ENCODE data around the gene FBN3.
"Not testable (repeated sequence)": the region's sequence is repeated elsewhere in the genome, so short reads cannot be mapped to it uniquely, and the experiment has no call there.

Gene FBN3

GRCh38 chr19:8033287-8034177 is 115.9 kb downstream of the FBN3 start:
- not testable (repeated sequence) for H3K4me1 ChIP-seq (ENCODE audit: control insufficient read depth, low read depth, low read length); H2BK5ac ChIP-seq (ENCODE audit: low read length)

DNA sequence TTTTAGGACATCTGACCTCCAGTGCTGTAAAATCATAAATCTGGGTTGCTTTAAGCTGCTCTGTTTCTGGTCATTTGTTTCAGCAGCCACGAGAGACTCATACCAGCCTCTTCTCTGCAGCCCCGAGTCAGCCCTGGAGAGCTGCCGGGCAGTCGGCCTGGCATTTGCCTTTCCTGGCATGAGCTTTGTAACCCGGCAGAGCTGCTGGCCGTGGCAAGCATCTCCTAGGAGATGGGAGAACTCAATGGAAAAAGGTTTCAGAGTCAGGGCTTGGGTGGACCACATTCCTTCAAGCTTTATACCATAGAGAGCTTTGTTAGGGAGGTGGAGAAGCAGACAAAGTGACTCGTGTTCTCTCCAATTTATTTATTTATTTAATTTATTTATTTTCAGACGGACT is 118.4 kb downstream of the FBN3 start:
- Histone ChIP-seq H3K79me1 (ENCODE audit: low read length) (no peaks in the 10 kb centered on the region), H3K4me1 (ENCODE audit: control insufficient read depth, low read depth, low read length) (no peaks in the 10 kb centered on the region), H3K9ac (ENCODE audit: low read length) (no peak overlapping the region), H2BK120ac (ENCODE audit: low read depth, low read length) (no peak overlapping the region), H2BK5ac (ENCODE audit: low read length) (no peak overlapping the region), H3K36me3 (ENCODE audit: control insufficient read depth, insufficient read depth, low read length) (no peaks in the 10 kb centered on the region), H3K4me2 (ENCODE audit: low read length) (no peak overlapping the region), H3K4ac (ENCODE audit: low read depth, low read length) (no peak overlapping the region), H3K18ac (ENCODE audit: low read length) (no peak overlapping the region), H4K5ac (ENCODE audit: low read length) (no peak overlapping the region), H3K56ac (ENCODE audit: low read length) (no peak overlapping the region), H3K79me2 (ENCODE audit: control insufficient read depth, insufficient read depth, low read length) (no peaks in the 10 kb centered on the region), H2BK15ac (replicated peaks; ENCODE audit: low read depth) (no peak overlapping the region), H3K27ac (ENCODE audit: low read depth, low read length) (no peak overlapping the region), H3K23ac (ENCODE audit: low read length) (no peak overlapping the region), H3K4me3 (ENCODE audit: low read length) (no peak overlapping the region), H2AK5ac (ENCODE audit: low read length) (no peak overlapping the region), H4K8ac (ENCODE audit: low read depth, low read length) (no peak overlapping the region), H3K27me3 (ENCODE audit: insufficient read depth, low read length, poor library complexity) (no peaks in the 10 kb centered on the region)
- WGBS (ENCODE audit: extremely low coverage, insufficient coverage, low lambda C conversion rate), result no CpG with 5 or more reads among the region's 8 CpGs
- DNase-seq, result no peak

More at GRCh38 chr19:8033287-8034177, 115.9 kb downstream of the FBN3 start:
- H3K4me2 ChIP-seq (ENCODE audit: low read length); H3K4ac ChIP-seq (ENCODE audit: low read depth, low read length); H3K9ac ChIP-seq (ENCODE audit: low read length); H2AK5ac ChIP-seq (ENCODE audit: low read length); H3K4me3 ChIP-seq (ENCODE audit: low read length); H3K23ac ChIP-seq (ENCODE audit: low read length); H2BK15ac ChIP-seq (replicated peaks; ENCODE audit: low read depth); H3K27me3 ChIP-seq (ENCODE audit: insufficient read depth, low read length, poor library complexity); H3K36me3 ChIP-seq (ENCODE audit: control insufficient read depth, insufficient read depth, low read length); H3K79me2 ChIP-seq (ENCODE audit: control insufficient read depth, insufficient read depth, low read length); H4K5ac ChIP-seq (ENCODE audit: low read length); H3K79me1 ChIP-seq (ENCODE audit: low read length); H3K18ac ChIP-seq (ENCODE audit: low read length); H2BK120ac ChIP-seq (ENCODE audit: low read depth, low read length); H4K8ac ChIP-seq (ENCODE audit: low read depth, low read length): not testable (repeated sequence)
- peak; percentile 38 for DNase-seq
- peak overlapping the region; percentile 79 for H3K56ac ChIP-seq (ENCODE audit: low read length)
- peak overlapping the region; percentile 72 for H3K27ac ChIP-seq (ENCODE audit: low read depth, low read length)
- WGBS (ENCODE audit: extremely low coverage, insufficient coverage, low lambda C conversion rate), result no CpG with 5 or more reads among the region's 22 CpGs

GRCh38 chr19:8028951-8029491 is 120.4 kb downstream of the FBN3 start:
- no CpG with 5 or more reads among the region's 12 CpGs for WGBS (ENCODE audit: extremely low coverage, insufficient coverage, low lambda C conversion rate)
- H3K9ac ChIP-seq (ENCODE audit: low read length), result no peak overlapping the region
- peak overlapping the region; percentile 25 for H3K27ac ChIP-seq (ENCODE audit: low read depth, low read length)
- no peaks in the 10 kb centered on the region for H3K36me3 ChIP-seq (ENCODE audit: control insufficient read depth, insufficient read depth, low read length)
- no peak overlapping the region for H3K18ac ChIP-seq (ENCODE audit: low read length)
- H3K4ac ChIP-seq (ENCODE audit: low read depth, low read length), result no peak overlapping the region
- H3K79me2 ChIP-seq (ENCODE audit: control insufficient read depth, insufficient read depth, low read length), result no peaks in the 10 kb centered on the region
- H3K4me1 ChIP-seq (ENCODE audit: control insufficient read depth, low read depth, low read length), result peaks cover 2% of the 10 kb centered on the region
- no peak overlapping the region for H2AK5ac ChIP-seq (ENCODE audit: low read length)
- DNase-seq, result peak; percentile 79
- no peaks in the 10 kb centered on the region for H3K79me1 ChIP-seq (ENCODE audit: low read length)
- no peak overlapping the region for H3K4me3 ChIP-seq (ENCODE audit: low read length)
- H3K4me2 ChIP-seq (ENCODE audit: low read length), result no peak overlapping the region
- H3K56ac ChIP-seq (ENCODE audit: low read length), result peak overlapping the region; percentile 27
- H4K5ac ChIP-seq (ENCODE audit: low read length), result no peak overlapping the region
- H3K27me3 ChIP-seq (ENCODE audit: insufficient read depth, low read length, poor library complexity), result no peaks in the 10 kb centered on the region
- no peak overlapping the region for H3K23ac ChIP-seq (ENCODE audit: low read length)
- no peak overlapping the region for H2BK120ac ChIP-seq (ENCODE audit: low read depth, low read length)
- H2BK15ac ChIP-seq (replicated peaks; ENCODE audit: low read depth), result no peak overlapping the region
- H4K8ac ChIP-seq (ENCODE audit: low read depth, low read length), result no peak overlapping the region
- H2BK5ac ChIP-seq (ENCODE audit: low read length), result no peak overlapping the region

- H4K5ac ChIP-seq (ENCODE audit: low read length), result no peak overlapping the region
- no peak overlapping the region for H3K9ac ChIP-seq (ENCODE audit: low read length)
- no peak overlapping the region for H2BK5ac ChIP-seq (ENCODE audit: low read length)
- H3K4me3 ChIP-seq (ENCODE audit: low read length), result no peak overlapping the region
- H3K79me2 ChIP-seq (ENCODE audit: control insufficient read depth, insufficient read depth, low read length), result no peaks in the 10 kb centered on the region
- peaks cover 2% of the 10 kb centered on the region for H3K4me1 ChIP-seq (ENCODE audit: control insufficient read depth, low read depth, low read length)
- no peak overlapping the region for H3K56ac ChIP-seq (ENCODE audit: low read length)
- H3K27me3 ChIP-seq (ENCODE audit: insufficient read depth, low read length, poor library complexity), result no peaks in the 10 kb centered on the region
- H3K4me2 ChIP-seq (ENCODE audit: low read length), result no peak overlapping the region
- H3K36me3 ChIP-seq (ENCODE audit: control insufficient read depth, insufficient read depth, low read length), result no peaks in the 10 kb centered on the region
- H3K18ac ChIP-seq (ENCODE audit: low read length), result no peak overlapping the region
- no peak overlapping the region for H2BK15ac ChIP-seq (replicated peaks; ENCODE audit: low read depth)
- no peak overlapping the region for H2BK120ac ChIP-seq (ENCODE audit: low read depth, low read length)
- no peak overlapping the region for H3K27ac ChIP-seq (ENCODE audit: low read depth, low read length)
- no peak overlapping the region for H3K4ac ChIP-seq (ENCODE audit: low read depth, low read length)
- H3K23ac ChIP-seq (ENCODE audit: low read length), result no peak overlapping the region
- H4K8ac ChIP-seq (ENCODE audit: low read depth, low read length), result no peak overlapping the region
- peak; percentile 66 for DNase-seq
- no peak overlapping the region for H2AK5ac ChIP-seq (ENCODE audit: low read length)
- H3K79me1 ChIP-seq (ENCODE audit: low read length), result no peaks in the 10 kb centered on the region
- no CpG with 5 or more reads among the region's 5 CpGs for WGBS (ENCODE audit: extremely low coverage, insufficient coverage, low lambda C conversion rate)
Observed at GRCh38 chr19:8025316-8025715, 124.1 kb downstream of the FBN3 start.

DNA sequence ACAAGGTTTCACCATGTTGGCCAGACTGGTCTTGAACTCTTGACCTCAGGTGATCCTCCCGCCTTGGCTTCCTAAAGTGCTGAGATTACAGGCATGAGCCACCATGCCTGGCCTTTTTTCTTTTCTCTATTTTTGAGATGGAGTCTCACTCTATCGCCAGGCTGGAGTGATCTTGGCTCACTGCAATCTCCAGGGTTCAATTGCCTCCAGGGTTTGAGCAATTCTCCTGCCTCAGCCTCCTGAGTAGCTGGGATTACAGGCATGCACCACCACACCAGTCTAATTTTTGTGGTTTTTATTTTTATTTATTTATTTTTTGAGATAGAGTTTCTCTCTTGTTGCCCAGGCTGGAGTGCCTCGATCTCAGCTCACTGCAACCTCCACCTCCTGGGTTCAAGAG is 125.1 kb downstream of the FBN3 start:
- H3K4me2 ChIP-seq (ENCODE audit: low read length); H2BK15ac ChIP-seq (replicated peaks; ENCODE audit: low read depth); DNase-seq; H3K4me1 ChIP-seq (ENCODE audit: control insufficient read depth, low read depth, low read length); H3K23ac ChIP-seq (ENCODE audit: low read length); H2BK120ac ChIP-seq (ENCODE audit: low read depth, low read length); H3K36me3 ChIP-seq (ENCODE audit: control insufficient read depth, insufficient read depth, low read length); H3K56ac ChIP-seq (ENCODE audit: low read length); H3K27me3 ChIP-seq (ENCODE audit: insufficient read depth, low read length, poor library complexity); H3K4me3 ChIP-seq (ENCODE audit: low read length); H3K79me2 ChIP-seq (ENCODE audit: control insufficient read depth, insufficient read depth, low read length); H3K4ac ChIP-seq (ENCODE audit: low read depth, low read length); H4K5ac ChIP-seq (ENCODE audit: low read length); H2BK5ac ChIP-seq (ENCODE audit: low read length); H3K79me1 ChIP-seq (ENCODE audit: low read length); H4K8ac ChIP-seq (ENCODE audit: low read depth, low read length); H3K27ac ChIP-seq (ENCODE audit: low read depth, low read length); H2AK5ac ChIP-seq (ENCODE audit: low read length); H3K18ac ChIP-seq (ENCODE audit: low read length); H3K9ac ChIP-seq (ENCODE audit: low read length): not testable (repeated sequence)
- no CpG with 5 or more reads among the region's 3 CpGs for WGBS (ENCODE audit: extremely low coverage, insufficient coverage, low lambda C conversion rate)

Measured in mesendoderm (in vitro differentiated cells).